ENCODE data around the gene CTSF.
"Not testable (repeated sequence)": the region's sequence is repeated elsewhere in the genome, so short reads cannot be mapped to it uniquely, and the experiment has no call there.

The CTSF gene

DNA sequence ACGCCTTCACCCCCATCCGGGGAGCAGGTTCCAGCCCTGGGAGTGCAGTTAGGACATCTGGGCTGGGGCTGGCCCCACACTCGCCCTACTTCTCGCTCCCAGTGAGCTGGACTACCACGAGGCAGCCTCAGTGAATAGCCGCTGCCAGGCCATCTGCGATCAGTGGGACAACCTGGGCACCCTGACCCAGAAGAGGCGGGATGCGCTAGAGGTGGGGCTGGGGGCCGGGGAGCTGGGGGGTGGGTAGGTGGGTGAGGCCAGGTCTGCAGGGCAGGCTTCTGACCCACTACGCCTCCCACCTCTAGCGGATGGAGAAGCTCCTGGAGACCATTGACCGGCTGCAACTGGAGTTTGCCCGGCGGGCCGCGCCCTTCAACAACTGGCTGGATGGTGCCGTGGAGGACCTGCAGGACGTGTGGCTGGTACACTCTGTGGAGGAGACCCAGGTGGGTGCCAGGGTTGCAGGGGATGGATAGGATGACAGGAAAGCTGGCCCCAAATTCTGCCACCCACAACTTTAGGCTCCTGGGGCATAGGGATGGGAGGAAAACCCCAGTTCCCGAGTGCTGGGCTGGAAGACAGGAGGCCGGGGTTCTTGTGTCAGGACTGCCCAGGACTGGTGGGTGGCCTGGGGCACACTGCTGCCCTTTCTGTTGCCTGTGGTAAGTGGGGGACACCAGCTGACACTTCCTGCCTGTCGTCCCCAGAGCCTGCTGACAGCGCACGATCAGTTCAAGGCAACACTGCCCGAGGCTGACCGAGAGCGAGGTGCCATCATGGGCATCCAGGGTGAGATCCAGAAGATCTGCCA, 8.3 kb downstream of the CTSF start:
- no peak for DNase-seq (ENCODE audit: low read depth in 1 of 2, low spot score in 1 of 2)

DNA sequence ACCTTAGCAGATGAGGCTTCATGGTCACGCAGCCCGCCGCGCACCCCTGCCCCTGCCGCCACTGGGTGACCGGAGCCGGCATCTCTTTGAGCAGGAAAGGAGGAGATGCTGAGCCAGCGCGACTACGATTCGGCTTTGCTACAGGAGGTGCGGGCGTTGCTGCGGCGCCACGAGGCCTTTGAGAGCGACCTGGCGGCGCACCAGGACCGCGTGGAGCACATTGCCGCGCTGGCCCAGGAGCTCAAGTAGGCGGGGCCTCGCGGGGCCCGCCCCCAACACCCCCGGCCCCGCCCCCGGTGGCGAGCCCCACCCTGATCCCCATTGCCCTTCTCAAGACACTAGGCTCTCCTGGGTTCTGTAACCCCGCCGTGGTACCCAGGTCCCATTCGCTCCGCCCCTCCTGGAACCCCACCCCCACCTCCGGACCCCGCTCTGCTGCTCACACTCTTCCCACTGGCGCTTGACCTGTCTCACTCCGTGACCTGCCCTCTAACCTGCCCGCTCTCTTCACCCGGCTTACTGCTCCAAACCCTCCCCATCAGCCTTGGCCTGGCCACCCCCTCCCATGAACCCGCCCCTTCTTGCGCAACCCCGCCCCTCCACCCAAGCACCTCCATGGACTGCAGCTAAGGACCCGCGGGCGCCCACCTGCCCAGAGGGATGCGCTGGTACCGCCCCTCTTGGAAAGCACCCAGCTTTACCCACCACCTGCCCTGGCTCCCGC, 9.1 kb downstream of the CTSF start:
- peak in 1 of 2 donors; percentile 22 for DNase-seq (ENCODE audit: low read depth in 1 of 2, low spot score in 1 of 2)

DNA sequence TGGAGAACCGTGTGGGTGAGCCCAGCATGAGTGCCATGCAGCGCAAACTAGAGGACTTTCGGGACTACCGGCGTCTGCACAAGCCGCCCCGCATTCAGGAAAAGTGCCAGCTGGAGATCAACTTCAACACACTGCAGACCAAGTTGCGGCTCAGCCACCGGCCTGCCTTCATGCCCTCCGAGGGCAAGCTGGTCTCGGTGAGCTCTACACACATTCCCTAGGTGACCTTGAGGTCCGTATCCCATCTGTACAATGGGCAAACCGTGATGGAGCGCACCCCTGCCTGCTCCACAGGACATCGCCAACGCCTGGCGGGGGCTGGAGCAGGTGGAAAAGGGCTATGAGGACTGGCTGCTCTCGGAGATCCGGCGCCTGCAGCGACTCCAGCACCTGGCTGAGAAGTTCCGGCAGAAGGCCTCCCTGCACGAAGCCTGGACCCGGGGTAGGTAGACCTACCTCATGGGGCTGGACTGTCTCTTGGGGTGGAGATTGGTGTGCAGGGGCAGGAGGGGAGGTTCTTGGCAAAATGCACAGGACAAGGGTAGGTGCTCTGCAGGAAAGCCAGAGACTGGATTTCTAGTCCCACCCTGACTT, 10.6 kb downstream of the CTSF start:
- DNase-seq (ENCODE audit: low read depth in 1 of 2, low spot score in 1 of 2) = no peak

DNA sequence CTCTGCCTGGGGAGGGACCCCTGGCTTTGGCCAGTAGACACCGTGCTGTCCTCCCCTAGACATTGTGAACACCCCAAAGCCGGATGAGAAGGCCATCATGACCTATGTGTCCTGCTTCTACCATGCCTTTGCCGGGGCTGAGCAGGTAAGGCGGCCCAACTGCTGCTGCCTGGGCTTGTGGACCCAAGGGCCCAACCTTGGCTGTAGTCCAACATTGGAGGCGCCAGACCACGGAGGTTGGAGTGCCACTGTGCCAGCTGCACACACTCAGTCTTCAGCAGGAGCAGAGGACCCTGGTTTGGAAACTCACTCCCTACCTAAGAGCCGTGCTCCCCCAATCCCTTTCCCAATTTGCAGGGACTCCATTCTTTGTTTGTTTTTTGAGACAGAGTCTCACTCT, 12.3 kb downstream of the CTSF start:
- no peak for DNase-seq (ENCODE audit: low read depth in 1 of 2, low spot score in 1 of 2)

DNA sequence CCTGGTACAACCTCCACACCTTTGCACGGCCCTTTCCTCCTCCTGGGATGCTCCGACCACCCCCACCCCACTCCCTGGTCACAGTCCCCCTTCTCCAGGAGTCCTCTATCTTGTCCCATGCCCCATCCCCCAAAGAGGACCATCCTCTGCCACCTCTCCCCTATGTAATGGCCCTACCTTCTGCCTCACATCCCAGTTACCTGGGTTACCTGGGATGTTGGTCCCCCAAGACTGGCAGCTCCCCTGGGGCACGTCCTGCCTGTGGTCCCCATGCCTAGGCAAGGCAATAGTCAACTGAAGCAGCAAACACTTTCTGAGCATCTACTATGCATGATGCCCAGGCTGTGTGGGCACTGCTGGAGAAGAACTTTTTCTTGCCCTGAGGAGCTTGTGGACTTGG, 13.0 kb downstream of the CTSF start:
- no peak for DNase-seq (ENCODE audit: low read depth in 1 of 2, low spot score in 1 of 2)

DNA sequence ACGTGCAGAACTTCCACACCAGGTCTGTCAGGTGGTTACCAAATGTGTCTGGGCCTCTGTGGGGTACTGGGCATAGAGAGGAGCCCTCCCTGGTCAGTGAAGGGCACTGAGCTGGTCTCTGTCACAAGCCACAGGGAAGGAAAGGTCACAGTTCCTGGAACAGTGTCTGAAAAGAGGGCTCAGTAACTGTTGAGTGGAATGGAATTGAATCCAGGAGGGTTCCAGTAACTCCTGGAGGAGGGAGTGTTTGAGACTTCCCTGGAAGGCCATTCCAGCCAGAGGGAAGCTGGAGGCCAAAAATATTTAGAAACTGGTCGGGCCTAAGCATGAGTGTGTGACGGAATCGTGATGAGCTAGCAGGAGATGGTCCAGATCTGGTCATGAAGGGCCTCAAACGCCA, 13.8 kb downstream of the CTSF start:
- DNase-seq (ENCODE audit: low read depth in 1 of 2, low spot score in 1 of 2) = no peak

DNA sequence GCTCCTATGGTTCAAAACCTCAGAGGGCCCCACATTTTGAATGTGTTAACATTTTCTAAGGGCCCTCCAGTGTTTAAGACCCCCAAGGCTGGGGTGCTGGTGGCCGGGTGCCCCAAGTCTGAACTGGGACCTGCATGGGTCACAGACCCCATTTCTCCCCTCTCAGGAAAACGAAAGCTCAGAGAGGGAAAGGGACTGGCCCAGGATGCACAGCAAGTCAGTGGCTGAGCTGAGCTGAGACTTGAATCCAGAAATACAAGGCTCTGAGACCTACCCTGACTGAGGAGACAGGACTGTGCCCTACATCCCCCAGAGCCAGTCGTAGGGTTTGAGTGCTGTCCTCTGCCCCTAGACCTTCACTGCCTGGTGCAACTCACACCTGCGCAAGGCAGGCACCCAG, 17.5 kb downstream of the CTSF start:
- DNase-seq (ENCODE audit: low read depth in 1 of 2, low spot score in 1 of 2) = no peak

DNA sequence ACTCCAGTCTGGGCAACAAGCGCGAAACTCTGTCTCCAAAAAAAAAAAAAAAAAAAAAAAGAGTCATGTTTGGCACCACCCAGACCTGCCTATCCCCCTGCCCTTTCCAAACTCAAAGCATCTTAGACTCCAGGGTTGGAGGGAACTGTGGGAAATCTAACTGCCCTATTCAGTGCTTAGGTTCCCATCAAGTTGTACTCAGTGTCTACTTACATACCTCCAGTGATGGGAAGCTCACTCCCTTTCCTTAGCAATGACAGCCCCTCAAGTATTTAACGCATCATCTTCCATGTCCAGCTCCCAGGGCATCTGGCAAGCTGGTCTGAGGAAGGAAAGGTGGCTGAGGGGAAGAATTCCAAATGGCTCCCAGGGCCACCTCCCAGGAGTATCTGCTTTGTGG, 18.7 kb downstream of the CTSF start:
- no peak for DNase-seq (ENCODE audit: low read depth in 1 of 2, low spot score in 1 of 2)

DNA sequence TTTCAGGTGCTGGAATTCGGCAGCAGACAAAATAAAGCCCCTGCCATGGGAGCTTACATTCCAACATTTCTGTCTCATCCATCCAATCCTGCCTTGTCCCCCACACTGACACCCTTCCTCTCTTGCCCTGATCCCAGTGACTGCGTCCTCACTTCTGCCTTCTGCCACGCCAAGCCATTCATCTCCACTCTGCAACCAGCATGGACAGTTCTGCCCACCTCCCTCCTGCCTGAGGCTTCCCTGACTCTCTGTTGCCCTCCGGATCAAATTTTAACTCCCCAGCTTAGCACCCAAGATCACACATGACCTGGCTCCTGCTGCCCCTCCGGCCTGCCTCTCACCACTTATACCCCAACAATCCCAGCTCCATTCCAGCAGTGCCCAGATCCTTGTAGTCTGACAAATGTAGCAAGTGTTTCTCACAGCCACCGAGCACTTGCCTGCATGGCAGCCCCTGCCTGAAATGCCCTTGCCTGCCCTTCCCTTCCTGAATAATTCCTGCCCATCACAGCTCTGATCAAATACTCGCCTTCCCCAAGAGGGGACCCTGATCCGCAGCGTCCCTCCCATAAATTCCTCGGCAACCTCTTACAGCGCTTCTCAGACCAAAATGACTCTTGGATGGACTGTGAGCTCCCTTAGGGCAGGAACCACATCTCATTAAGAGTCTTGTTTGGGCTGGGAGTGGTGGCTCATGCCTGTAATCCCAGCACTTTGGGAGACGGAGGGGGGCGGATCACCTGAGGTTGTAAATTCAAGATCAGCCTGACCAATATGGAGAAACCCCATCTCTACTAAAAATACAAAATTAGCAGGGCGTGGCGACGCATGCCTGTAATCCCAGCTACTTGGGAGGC, 19.4 kb downstream of the CTSF start:
- DNase-seq (ENCODE audit: low read depth in 1 of 2, low spot score in 1 of 2) = no peak

DNA sequence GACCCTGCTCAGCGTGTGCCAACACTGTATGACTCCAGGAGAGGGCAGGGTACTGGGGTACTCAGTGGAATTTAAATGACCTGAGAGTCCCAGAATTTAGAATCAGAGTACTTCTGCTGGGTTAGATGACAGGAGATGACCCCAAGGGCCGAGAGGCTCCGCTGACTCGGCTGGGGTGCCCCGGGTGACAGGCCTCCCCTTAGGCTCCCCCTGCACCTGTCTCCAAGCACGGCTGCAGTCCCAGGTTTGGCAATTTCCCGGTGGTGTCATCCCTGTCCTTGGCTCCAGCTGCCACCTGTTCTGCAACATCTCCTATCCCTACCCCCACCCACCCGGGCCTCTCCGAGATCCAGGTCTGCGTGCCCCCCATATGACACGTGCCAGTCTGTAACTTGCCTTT, 20.4 kb downstream of the CTSF start:
- DNase-seq (ENCODE audit: low read depth in 1 of 2, low spot score in 1 of 2) = no peak

DNA sequence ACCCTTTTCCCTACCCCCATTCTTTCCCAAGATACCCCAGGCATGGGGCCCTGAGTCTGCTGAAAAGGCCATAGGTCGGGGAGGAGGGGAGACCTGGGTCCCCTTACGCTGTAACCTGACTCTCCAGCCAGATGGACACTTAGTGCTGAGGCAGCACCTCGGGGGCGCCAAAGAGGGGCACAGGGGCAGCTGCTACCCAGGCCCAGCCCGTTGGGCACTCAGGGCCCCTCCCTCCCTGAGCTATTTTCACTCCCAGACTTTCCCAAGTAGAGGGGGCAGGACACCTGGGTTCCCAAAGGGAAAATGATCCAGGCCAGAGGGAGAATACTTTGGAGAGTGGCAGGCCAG, 20.8 kb downstream of the CTSF start:
- DNase-seq (ENCODE audit: low read depth in 1 of 2, low spot score in 1 of 2) = no peak

DNA sequence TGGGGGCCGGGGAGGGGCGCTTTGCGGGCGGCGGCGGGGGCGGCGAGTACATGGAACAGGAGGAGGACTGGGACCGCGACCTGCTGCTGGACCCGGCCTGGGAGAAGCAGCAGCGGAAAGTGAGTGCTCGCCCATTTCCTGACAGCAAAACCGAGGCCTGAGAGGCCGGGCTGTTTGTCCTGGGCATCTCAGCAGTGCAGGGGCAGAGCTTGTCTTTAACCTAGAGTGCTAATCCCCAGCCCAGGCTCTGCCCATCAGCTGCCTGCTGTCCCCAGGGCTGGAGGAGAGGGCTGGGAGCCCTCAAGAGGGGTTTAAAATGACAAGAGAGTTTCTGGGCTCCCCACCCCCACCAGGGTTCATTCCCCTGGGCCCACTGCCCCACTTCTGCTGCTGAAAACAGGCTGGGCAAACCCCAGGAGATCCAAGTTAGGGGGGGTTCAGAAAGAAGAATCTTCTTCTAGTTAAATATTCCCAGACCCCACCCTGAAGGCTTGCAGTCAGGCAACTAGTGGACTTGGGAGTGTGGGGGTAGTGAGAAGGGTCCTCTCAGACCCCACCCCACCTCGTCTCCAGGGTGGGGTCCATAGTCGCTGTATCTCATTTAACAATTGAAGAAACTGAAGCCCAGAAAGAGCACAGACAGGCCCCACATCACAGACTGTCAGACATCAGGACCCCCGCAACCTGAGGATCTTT, 21.3 kb downstream of the CTSF start:
- no peak for DNase-seq (ENCODE audit: low read depth in 1 of 2, low spot score in 1 of 2)

DNA sequence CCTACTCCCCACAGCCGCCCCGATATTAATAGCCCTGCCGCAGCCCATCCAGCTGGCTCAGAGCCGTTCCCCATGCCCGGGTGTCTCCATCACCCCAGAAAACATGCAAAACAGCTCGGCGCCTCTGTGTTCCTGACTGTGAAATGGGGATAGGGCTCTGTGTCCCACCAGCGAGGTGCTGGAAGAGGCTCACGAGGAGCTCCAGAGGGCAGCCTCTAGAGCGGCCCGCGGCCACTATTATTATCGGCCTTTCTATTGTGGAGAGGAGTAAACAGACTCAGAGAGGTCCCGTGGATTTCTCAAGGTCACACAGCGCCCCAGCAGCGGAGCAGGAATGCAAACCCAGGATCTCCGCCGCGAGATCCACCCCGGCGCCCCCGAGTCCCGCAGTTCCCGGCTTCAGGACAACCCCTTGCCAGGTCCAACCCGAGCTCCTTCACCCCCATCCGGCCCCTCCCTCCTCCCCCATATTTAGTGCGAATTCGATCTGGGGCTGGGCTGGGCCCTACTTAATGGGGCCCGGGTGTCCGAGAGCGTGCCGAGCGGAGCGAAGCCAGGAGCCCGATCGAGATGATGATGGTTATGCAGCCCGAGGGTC, 21.9 kb downstream of the CTSF start, which contains the start of gene ACTN3:
Gene ACTN3, plus strand, starts transcription at position 536 of the 598 bp plus-strand sequence. Its CDS starts 35 bp downstream, at position 571.
- DNase-seq (ENCODE audit: low read depth in 1 of 2, low spot score in 1 of 2) = no peak

DNA sequence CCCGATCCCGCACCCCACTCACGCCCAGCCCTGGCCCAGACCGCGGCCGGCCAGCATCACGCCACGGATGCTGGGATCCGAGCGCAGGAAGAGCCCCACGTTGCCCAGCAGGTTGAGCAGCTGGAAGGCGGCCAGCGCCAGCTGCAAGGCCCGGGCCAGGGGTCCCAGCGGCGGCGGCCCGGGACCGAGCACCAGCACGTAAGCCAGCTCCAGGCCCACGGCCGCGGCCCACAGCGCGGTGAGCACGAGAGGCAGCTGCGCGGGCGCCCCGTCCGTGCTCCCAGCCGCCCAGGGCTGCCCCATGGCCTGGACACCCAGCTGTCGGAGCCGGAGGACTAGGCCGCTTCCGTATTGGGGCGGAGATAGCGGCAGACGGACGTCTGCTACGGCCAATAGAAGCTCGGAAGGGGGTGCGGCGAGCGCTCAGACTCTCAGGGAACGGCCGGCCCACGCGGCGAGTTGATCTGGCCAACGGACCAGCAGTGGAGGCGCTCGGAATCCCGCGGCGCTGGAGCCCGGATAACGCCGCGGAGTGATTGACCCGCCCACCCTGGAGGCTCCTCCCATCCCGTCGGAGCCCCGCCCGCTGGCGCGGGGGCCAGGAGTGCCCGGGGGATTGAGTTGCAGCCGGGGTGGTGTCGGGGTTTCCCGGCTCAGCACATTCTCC, 22.6 kb downstream of the CTSF start, which contains the start of gene ZDHHC24:
Gene ZDHHC24, minus strand, starts transcription at position 348 of the 667 bp plus-strand sequence. Its CDS starts 45 bp downstream, at position 303.
- peak; percentile 77 to 80 for DNase-seq (ENCODE audit: low read depth in 1 of 2, low spot score in 1 of 2)

DNA sequence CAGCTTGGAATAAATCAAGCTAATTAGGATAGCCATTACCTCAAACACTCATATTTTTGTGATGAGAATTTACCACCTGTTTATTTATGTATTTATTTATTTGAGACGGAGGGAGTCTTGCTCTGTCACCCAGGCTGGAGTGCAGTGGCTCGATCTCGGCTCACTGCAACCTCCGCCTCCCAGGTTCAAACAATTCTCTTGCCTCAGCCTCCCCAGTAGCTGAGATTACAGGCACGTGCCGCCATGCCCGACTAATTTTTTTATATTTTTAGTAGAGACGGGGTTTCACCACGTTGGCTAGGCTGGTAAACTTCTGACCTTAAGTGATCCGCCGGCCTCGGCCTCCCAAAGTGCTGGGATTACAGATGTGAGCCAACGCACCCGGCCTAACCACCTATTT, 23.5 kb downstream of the CTSF start:
- DNase-seq (ENCODE audit: low read depth in 1 of 2, low spot score in 1 of 2) = not testable (repeated sequence)

DNA sequence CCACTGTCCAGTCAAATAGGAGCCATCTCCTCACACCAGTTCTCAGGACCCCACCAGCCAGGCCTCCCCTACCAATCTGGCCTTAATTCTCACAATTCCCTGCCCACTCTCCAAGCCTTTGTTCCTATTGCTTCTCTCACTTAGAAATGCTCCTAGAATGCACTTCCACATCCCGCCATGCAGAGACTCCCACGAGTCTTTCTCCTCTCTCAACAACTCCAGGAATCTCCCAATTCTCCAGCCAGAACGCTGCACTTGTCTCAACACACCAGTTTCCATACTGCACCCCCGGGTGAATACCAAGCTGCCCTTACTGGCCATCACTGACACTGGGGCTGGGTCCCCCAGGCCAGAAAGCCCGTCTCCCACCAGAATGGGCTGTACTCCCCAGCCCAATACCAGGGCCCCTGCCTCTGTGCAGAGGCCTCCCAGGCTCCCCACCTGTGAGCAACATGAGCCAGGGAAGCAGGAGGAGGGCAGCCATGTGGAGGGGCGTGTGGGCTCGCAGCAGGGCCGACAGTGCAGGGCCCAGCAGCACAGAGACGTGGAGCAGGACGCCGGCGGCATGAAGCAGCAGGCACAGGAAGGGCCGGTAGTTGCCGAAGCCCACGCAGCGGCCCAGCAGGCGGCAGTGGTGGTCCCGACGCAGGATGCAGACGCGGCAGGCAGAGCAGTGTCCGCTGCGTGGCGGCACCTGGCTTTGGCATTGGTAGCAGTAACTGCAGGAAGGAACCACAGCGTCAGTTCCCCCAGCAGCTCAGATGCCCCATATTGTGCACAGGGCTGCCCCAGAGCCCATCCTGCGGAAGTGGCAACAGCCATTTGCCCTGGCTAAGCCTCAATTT, 24.9 kb downstream of the CTSF start:
- DNase-seq (ENCODE audit: low read depth in 1 of 2, low spot score in 1 of 2) = peak in 1 of 2 donors; percentile 18

DNA sequence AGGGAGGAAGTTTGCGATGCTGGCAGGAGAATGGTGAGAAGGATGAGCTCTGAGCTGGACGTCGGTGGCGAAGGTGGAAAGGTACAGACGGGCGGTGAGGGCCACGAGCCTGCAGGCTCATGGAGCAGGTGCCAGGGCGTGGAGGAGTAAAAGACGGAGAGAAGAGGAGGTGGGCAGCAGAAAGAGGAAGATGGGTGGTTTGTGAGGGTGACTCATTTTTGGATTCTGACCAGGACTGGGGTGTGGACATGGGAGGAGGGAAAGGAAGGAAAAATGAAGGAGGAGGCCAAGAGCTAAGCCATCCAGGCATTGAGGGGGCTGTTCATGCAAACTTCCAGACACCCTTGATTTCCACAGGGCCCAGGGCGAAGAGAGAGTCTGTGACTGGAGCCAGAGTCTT, 26.0 kb downstream of the CTSF start:
- DNase-seq (ENCODE audit: low read depth in 1 of 2, low spot score in 1 of 2) = no peak

DNA sequence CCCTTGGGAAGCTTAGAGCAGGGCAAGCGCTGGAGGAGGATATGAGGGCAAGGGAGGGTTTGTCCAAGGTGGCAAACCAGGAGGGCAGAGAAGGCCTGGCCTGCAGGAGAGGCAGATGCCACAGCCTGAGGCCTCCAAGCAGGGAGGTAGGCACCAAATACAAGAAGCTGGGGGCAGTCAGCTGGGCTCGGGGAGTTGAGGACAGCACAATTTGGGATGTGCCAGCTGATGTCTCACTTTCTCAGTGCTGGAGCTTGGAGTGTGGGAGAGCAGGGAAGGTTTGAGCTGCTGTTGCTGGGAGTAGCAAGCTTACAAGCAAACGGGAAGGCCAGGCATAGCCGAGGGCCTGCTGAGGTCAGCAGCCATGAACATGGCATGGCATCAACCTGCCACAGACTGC, 26.5 kb downstream of the CTSF start:
- no peak for DNase-seq (ENCODE audit: low read depth in 1 of 2, low spot score in 1 of 2)

DNA sequence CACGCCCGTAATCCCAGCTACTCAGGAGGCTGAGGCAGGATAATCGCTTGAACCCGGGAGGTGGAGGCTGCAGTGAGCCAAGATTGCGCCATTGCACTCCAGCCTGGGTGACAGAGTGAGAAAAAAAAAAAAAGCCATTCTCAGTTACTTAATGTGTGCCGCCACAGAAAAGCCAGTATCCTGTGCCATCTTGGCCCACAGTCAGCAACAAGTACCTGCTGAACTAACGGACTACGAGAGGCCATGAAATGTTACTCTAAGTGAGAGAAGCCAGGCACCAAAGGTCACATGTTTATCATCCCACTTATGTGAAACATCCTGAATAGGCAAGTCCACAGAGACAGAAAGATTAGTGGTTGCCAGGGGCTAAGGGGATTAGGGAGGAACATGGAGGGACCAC, 27.8 kb downstream of the CTSF start:
- DNase-seq (ENCODE audit: low read depth in 1 of 2, low spot score in 1 of 2) = not testable (repeated sequence)
